IPS-20b (cell line): Measurements from ENCODE around the gene MGST2.
A peak's percentile ranks its signal among the peaks of the same experiment; 100 is the strongest.

ENCODE experiments used
- H3K27ac ChIP-seq: one replicate; pipeline ENCODE4 v1.5.1; 2013; ENCODE audit warnings: low read length
- H3K27me3 ChIP-seq: 2 replicates; pipeline ENCODE4 v1.6.1; 2013; ENCODE audit warnings: mild to moderate bottlenecking, low read length, inconsistent platforms; ENCODE audit not compliant: insufficient read depth
- H3K36me3 ChIP-seq: 2 replicates; pipeline ENCODE4 v1.6.1; 2013; ENCODE audit warnings: low read depth, mild to moderate bottlenecking, inconsistent platforms, low read length, moderate library complexity; ENCODE audit not compliant: insufficient read depth
- H3K4me1 ChIP-seq: 2 replicates; pipeline ENCODE4 v1.6.1; 2013; ENCODE audit warnings: mild to moderate bottlenecking, control low read depth, inconsistent platforms, low read length, moderate library complexity; ENCODE audit not compliant: insufficient read depth
- H3K4me3 ChIP-seq: 2 replicates; pipeline ENCODE4 v1.5.1; 2013; ENCODE audit warnings: mild to moderate bottlenecking, low read length, inconsistent platforms
- H3K9ac ChIP-seq: 2 replicates; pipeline ENCODE4 v1.6.1; 2013; ENCODE audit warnings: low read depth, mild to moderate bottlenecking, inconsistent platforms, low read length, moderate library complexity
- H3K9me3 ChIP-seq: 2 replicates; pipeline ENCODE4 v1.6.1; 2013; ENCODE audit warnings: mild to moderate bottlenecking, low read depth, low read length, inconsistent platforms; ENCODE audit not compliant: insufficient read depth

MGST2 gene

DNA sequence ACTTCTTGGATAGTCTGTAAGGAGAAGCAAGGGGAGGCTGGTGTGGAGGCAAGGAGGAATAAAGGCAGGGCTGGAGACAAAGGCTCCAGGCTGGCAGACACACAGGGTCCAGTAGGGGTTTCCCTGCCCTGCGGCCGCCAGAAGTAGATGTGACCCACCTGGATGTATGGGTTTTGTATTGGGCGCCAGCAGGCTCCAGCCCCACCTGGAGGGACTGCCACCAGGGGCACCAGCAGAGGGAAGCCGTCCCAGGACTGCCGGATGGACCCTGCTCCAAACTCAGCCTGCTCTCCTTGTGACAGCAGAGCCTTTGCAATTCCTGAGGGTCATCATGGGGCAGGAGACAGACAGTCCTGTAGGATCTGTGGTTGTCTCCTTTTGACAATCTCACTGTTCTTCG, 52.7 kb downstream of the MGST2 start:
- Histone ChIP-seq H3K4me1 (no peaks in the 10 kb centered on the region), H3K9me3 (no peaks in the 10 kb centered on the region), H3K4me3 (no peak overlapping the region), H3K9ac (no peak overlapping the region), H3K27me3 (peaks cover 37% of the 10 kb centered on the region), H3K27ac (no peak overlapping the region), H3K36me3 (peaks cover 3% of the 10 kb centered on the region; the same call in 1 of the 2 replicates)

DNA sequence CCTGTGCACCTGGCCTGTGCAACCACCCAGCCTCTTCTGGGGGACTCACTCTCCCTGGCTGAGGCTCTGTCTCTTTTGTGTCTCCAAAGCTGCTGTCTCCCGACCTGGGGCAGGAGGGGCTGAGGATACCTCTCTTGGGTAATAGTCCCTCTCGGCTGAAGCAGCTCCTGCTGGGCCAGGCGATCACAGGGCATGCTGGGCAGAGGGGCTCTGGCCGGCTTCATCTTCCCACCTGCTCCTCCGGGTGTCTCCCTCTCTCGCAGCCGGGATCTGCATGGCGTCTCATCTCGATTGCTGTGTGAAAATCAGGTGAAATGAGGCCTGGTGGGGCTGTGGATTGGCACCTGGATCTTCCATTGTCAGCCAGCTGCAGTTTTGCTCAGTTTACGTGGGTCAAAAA, 53.2 kb downstream of the MGST2 start:
- no peak overlapping the region for H3K9ac ChIP-seq
- H3K27ac ChIP-seq = no peak overlapping the region
- H3K27me3 ChIP-seq = peaks cover 32% of the 10 kb centered on the region
- peaks cover 3% of the 10 kb centered on the region; the same call in 1 of the 2 replicates for H3K36me3 ChIP-seq
- H3K4me3 ChIP-seq = no peak overlapping the region
- no peaks in the 10 kb centered on the region for H3K9me3 ChIP-seq
- H3K4me1 ChIP-seq = no peaks in the 10 kb centered on the region

DNA sequence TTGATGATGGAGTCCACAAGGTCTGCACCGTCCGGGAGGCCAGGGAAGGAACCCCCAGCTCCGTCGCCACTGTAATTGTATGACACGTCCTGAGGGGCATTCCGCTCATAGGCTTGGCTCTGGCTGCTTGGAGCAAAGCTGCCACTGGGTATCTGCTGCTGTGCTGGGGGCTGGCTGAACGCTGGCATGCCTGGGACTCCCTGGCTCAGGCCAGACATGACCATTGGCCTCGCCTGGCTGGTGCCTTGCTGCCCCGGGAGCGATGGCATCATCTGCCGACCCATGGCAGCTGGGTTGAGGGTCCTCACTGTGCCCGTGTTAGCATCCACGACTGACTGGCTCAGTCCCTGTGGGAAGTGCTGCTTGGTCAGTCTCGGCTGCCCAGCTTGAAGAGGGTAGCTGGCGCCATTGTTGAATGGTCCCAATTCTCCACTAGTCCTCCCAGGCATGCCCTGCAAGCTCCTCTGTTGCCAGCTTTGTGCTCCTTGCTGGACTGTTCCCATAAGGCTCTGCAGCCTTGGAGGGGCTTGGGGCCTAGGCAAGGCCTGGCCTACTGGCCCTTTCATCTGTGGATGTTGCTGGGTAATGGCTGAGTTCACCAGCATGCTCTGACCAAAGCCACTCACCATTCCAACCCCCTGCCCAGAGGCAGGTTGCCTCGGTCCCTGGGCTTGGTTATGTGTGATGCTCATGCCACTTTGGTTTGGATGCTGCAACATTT, 53.9 kb downstream of the MGST2 start:
- peaks cover 3% of the 10 kb centered on the region; the same call in 1 of the 2 replicates for H3K36me3 ChIP-seq
- H3K27ac ChIP-seq = no peak overlapping the region
- peaks cover 25% of the 10 kb centered on the region for H3K27me3 ChIP-seq
- H3K9me3 ChIP-seq = no peaks in the 10 kb centered on the region
- no peak overlapping the region for H3K4me3 ChIP-seq
- no peak overlapping the region for H3K9ac ChIP-seq
- no peaks in the 10 kb centered on the region for H3K4me1 ChIP-seq

- H3K27me3 ChIP-seq = peaks cover 12% of the 10 kb centered on the region
- H3K9ac ChIP-seq = no peak overlapping the region
- H3K4me1 ChIP-seq = no peaks in the 10 kb centered on the region
- H3K36me3 ChIP-seq = peaks cover 3% of the 10 kb centered on the region; the same call in 1 of the 2 replicates
- H3K4me3 ChIP-seq = no peak overlapping the region
- no peak overlapping the region for H3K27ac ChIP-seq
- no peaks in the 10 kb centered on the region for H3K9me3 ChIP-seq
These were observed 55.2 kb downstream of the MGST2 start for GRCh38 chr4:139720806-139721205.

DNA sequence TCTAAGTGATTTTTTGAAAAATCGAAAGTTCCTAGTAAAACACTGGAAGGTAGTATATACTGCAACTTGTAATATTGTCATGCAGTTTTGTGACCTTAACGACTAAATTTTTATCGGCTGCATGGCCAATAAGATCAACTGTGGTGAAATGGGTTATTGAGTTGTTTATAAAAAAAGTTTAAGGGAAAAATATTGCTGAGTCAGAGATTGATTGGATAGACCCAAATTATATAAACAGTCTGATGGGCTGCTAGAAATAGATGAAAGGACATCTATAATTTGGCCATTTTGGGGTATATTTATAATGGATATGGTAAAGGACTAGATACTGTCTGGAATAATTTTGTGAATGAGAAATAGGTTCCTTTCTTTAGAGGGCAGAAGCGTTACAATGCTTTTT, 56.2 kb downstream of the MGST2 start:
- Histone ChIP-seq H3K27me3 (0 out of 2 replicates have a peak, but pooled peaks cover 4% of the 10 kb centered on the region), H3K4me3 (no peak overlapping the region), H3K27ac (no peak overlapping the region)

DNA sequence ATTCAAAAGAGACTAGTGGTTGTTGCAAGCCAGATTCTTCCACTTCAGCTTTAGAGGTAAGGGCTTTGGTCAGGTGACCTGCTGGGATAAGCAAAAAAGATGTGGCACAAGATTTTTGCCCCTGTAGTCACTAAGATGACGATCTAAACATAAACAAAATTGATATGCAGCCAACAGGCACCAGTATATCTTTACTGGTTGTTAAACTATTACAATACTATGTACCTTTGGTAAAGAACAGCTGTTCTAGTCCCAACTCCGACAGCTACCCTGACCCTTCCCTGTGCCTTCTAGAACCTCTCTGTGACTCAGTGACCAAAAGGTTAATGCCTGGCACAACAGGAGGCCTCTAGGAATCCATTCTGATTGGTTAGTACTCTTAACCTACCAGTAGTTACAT, 59.6 kb downstream of the MGST2 start:
- Histone ChIP-seq H3K36me3 (no peaks in the 10 kb centered on the region), H3K9me3 (no peaks in the 10 kb centered on the region), H3K9ac (no peak overlapping the region), H3K27me3 (no peaks in the 10 kb centered on the region), H3K4me3 (no peak overlapping the region), H3K4me1 (no peaks in the 10 kb centered on the region), H3K27ac (no peak overlapping the region)

More for the DNA sequence above, 56.2 kb downstream of the MGST2 start:
- Histone ChIP-seq H3K9me3 (no peaks in the 10 kb centered on the region), H3K4me1 (no peaks in the 10 kb centered on the region), H3K36me3 (peaks cover 3% of the 10 kb centered on the region; the same call in 1 of the 2 replicates), H3K9ac (no peak overlapping the region)

DNA sequence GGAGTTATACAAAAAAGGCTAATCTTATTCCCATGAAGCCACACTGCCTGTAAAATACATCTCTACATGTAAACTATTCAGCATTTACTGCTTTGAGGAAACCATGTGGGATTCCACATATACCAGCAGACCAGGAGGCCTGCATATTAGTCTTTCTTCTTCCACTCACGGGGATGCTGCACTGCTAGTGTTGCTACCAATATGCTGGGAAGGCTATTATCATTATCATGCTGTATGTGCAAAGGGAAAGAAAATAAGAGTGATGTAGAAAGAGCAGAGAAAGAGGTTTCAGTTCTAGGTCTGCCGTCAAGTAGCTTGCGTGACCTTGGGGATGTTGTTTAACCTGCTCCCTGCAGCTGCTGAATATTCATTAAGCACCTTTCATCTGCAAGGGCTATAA, 61.0 kb downstream of the MGST2 start:
- no peaks in the 10 kb centered on the region for H3K9me3 ChIP-seq
- no peak overlapping the region for H3K9ac ChIP-seq
- no peak overlapping the region for H3K4me3 ChIP-seq
- H3K36me3 ChIP-seq = no peaks in the 10 kb centered on the region
- H3K27me3 ChIP-seq = no peaks in the 10 kb centered on the region
- H3K27ac ChIP-seq = no peak overlapping the region
- no peaks in the 10 kb centered on the region for H3K4me1 ChIP-seq

DNA sequence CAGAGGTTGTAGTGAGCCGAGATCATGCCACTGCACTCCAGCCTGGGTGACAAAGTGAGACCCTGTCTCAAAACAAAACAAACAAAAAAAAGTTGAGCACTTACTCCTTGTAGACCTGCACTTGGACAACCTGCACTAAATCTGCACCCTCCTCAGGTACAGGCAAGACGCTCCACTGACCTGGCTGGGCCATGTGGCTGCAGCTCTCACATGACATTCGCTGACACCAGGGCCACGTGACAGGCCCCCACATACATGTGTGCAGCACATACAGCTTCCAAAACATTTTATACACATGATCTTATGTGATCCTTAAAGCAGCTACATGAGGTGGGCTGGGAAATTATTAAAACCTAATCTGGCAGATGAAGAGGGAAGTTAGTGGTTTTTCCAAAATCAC, 62.5 kb downstream of the MGST2 start:
- Histone ChIP-seq H3K27me3 (peaks cover 3% of the 10 kb centered on the region; the same call in 1 of the 2 replicates), H3K9me3 (no peaks in the 10 kb centered on the region), H3K4me3 (no peak overlapping the region), H3K4me1 (no peaks in the 10 kb centered on the region), H3K27ac (no peak overlapping the region), H3K36me3 (no peaks in the 10 kb centered on the region), H3K9ac (no peak overlapping the region)

DNA sequence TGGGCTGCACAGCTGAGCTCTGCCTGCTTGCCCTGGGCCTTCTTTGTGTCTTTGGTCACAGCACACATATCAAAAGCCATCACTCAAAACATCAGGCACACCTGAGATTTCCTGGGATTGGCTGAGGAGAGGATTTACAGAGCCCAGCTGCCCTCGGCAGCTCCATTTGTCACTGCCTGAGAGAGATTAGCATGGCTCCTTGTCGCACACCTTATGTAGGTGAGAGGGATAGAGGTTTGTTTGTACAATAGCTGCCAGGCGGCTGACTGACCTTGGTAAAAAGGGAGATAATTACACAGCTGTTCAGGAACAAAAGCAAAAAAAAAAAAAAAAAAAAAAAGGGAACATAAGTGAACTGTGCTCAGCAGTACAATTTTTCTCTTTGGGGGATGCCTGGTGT, 63.2 kb downstream of the MGST2 start:
- no peak overlapping the region for H3K4me3 ChIP-seq
- 0 out of 2 replicates have a peak, but pooled peaks cover under 1% of the 10 kb centered on the region for H3K4me1 ChIP-seq
- H3K27ac ChIP-seq = no peak overlapping the region
- H3K27me3 ChIP-seq = peaks cover 10% of the 10 kb centered on the region
- H3K36me3 ChIP-seq = no peaks in the 10 kb centered on the region
- no peaks in the 10 kb centered on the region for H3K9me3 ChIP-seq
- no peak overlapping the region for H3K9ac ChIP-seq

- peaks cover 46% of the 10 kb centered on the region for H3K27me3 ChIP-seq
- H3K4me1 ChIP-seq = peaks cover 18% of the 10 kb centered on the region; the same call in 1 of the 2 replicates
- no peaks in the 10 kb centered on the region for H3K9me3 ChIP-seq
- no peak overlapping the region for H3K9ac ChIP-seq
- H3K27ac ChIP-seq = no peak overlapping the region
- H3K4me3 ChIP-seq = no peak overlapping the region
- no peaks in the 10 kb centered on the region for H3K36me3 ChIP-seq
These were observed 67.5 kb downstream of the MGST2 start for GRCh38 chr4:139732991-139733570.

DNA sequence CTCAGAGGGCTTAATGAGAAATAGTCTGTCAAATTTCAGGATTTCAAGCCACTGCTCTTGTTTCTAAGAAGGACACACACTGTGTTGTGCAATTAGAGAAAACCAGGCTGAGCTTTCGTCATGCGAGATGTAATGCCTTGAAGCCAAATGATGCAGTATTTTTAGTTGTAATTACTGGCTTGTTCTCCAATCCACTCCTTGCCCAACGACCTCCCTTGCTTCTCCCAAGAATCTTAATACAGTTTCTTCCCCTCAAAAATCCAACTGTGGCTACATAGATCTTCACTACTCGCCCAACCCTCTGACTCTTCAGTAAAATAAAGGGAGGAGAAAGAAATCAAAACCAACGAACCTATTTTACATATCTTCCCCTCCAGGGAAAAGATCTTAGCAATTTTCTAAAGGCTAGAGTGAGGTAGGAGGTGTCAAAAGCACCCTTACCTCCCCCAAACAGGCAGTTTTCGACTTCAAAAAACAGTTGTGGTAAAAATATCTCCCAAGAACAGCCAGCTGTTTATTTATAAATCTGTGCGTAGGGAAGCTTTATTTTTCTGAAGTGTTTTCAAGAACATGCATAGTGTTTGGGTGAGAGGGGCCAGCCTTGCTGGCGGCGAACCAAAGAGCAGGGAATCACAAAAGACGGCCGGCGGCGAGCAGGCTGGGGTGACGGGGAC, 68.7 kb downstream of the MGST2 start:
- Histone ChIP-seq H3K4me3 (peak overlapping the region; percentile 51), H3K9ac (no peak overlapping the region; the same call in 1 of the 2 replicates), H3K4me1 (peaks cover 18% of the 10 kb centered on the region; the same call in 1 of the 2 replicates), H3K27me3 (peaks cover 46% of the 10 kb centered on the region), H3K36me3 (no peaks in the 10 kb centered on the region), H3K27ac (no peak overlapping the region), H3K9me3 (no peaks in the 10 kb centered on the region)
